IPS-15b (cell line): Measurements from ENCODE around the gene MCTS1.
"Not testable (repeated sequence)": the region's sequence is repeated elsewhere in the genome, so short reads cannot be mapped to it uniquely, and the experiment has no call there.

Experiments used
- H3K27me3 ChIP-seq: one replicate; pipeline ENCODE4 v1.6.1; 2013; ENCODE audit warnings: low read length; ENCODE audit not compliant: control insufficient read depth, insufficient read depth
- H3K36me3 ChIP-seq: one replicate; pipeline ENCODE4 v1.6.1; 2013; ENCODE audit warnings: low read length; ENCODE audit not compliant: control insufficient read depth, insufficient read depth
- H3K4me1 ChIP-seq: one replicate; pipeline ENCODE4 v1.6.1; 2013; ENCODE audit warnings: mild to moderate bottlenecking, low read length; ENCODE audit not compliant: control insufficient read depth, insufficient read depth
- H3K4me3 ChIP-seq: one replicate; pipeline ENCODE4 v1.5.1; 2013; ENCODE audit warnings: low read depth, low read length
- H3K9ac ChIP-seq: one replicate; pipeline ENCODE4 v1.6.1; 2013; ENCODE audit warnings: low read depth, mild to moderate bottlenecking, low read length
- H3K9me3 ChIP-seq: one replicate; pipeline ENCODE4 v1.6.1; 2013; ENCODE audit warnings: mild to moderate bottlenecking, low read length; ENCODE audit not compliant: control insufficient read depth, insufficient read depth

Gene MCTS1

GRCh38 chrX:120642871-120643270 lies 39.0 kb downstream of the MCTS1 start:
- Histone ChIP-seq H3K27me3 (no peaks in the 10 kb centered on the region), H3K4me3 (no peak overlapping the region), H3K9me3 (no peaks in the 10 kb centered on the region), H3K4me1 (no peaks in the 10 kb centered on the region), H3K9ac (no peak overlapping the region), H3K36me3 (no peaks in the 10 kb centered on the region)

GRCh38 chrX:120647127-120647526 lies 43.2 kb downstream of the MCTS1 start:
- Histone ChIP-seq H3K36me3 (no peaks in the 10 kb centered on the region), H3K9ac (no peak overlapping the region), H3K27me3 (no peaks in the 10 kb centered on the region), H3K9me3 (no peaks in the 10 kb centered on the region), H3K4me1 (no peaks in the 10 kb centered on the region), H3K4me3 (no peak overlapping the region)

- not testable (repeated sequence) for H3K36me3 ChIP-seq, H3K9me3 ChIP-seq, H3K4me3 ChIP-seq, H3K27me3 ChIP-seq, H3K9ac ChIP-seq, H3K4me1 ChIP-seq
Observed at GRCh38 chrX:120652256-120652655, 48.4 kb downstream of the MCTS1 start.

GRCh38 chrX:120653000-120653399 lies 49.1 kb downstream of the MCTS1 start:
- H3K27me3 ChIP-seq, result no peaks in the 10 kb centered on the region
- H3K9ac ChIP-seq, result no peak overlapping the region
- H3K4me3 ChIP-seq, result no peak overlapping the region
- no peaks in the 10 kb centered on the region for H3K9me3 ChIP-seq
- no peaks in the 10 kb centered on the region for H3K4me1 ChIP-seq
- no peaks in the 10 kb centered on the region for H3K36me3 ChIP-seq

- Histone ChIP-seq H3K9ac (no peak overlapping the region), H3K4me1 (peaks cover 4% of the 10 kb centered on the region), H3K4me3 (no peak overlapping the region), H3K36me3 (no peaks in the 10 kb centered on the region), H3K27me3 (no peaks in the 10 kb centered on the region), H3K9me3 (no peaks in the 10 kb centered on the region)
Observed at GRCh38 chrX:120660637-120661036, 56.7 kb downstream of the MCTS1 start.
